Ureter (tissue), 1 donor: ENCODE results near the gene CDS2. TPM values are rescaled to one million over a fixed set of nuclear protein-coding genes. Genes with fewer than 3 reads are reported as not detected.

ENCODE experiments used
- DNase-seq: peaks from one replicate; pipeline ENCODE4 v3.0.0-alpha.2; 2020; ENCODE audit warnings: low spot score
- total RNA-seq: library from RNA; stranded (reverse); gene quantifications from one replicate; pipeline ENCODE4 v1.2.4, GENCODE V29; 2023
- donor health status: DM: yes; HTN: yes; CAD: no.

Gene CDS2
- total RNA-seq, 1 donor from 2014 or later: 58.1 TPM

- DNase-seq: no peak
These were observed 85.3 kb downstream of the CDS2 start for GRCh38 chr20:5211803-5212714.

GRCh38 chr20:5212907-5213487, 86.2 kb downstream of the CDS2 start:
- DNase-seq: no peak

GRCh38 chr20:5214826-5215225, 88.0 kb downstream of the CDS2 start:
- DNase-seq: no peak

GRCh38 chr20:5215672-5216304, 89.0 kb downstream of the CDS2 start:
- no peak for DNase-seq

- no peak for DNase-seq
These were observed 89.9 kb downstream of the CDS2 start for GRCh38 chr20:5216663-5217062.

- DNase-seq: no peak
These were observed 90.8 kb downstream of the CDS2 start for GRCh38 chr20:5217616-5218015.

GRCh38 chr20:5220321-5221060, 93.7 kb downstream of the CDS2 start:
- no peak for DNase-seq

- DNase-seq: no peak
These were observed 94.2 kb downstream of the CDS2 start for GRCh38 chr20:5221061-5221430.

GRCh38 chr20:5222919-5223634, 96.3 kb downstream of the CDS2 start:
- peak; percentile 61 for DNase-seq

- no peak for DNase-seq
These were observed 103.7 kb downstream of the CDS2 start for GRCh38 chr20:5230544-5230943.

GRCh38 chr20:5234158-5234557, 107.3 kb downstream of the CDS2 start:
- no peak for DNase-seq

- DNase-seq: no peak
These were observed 108.2 kb downstream of the CDS2 start for GRCh38 chr20:5234978-5235377.

Other genes starting within 250 kb of the CDS2 start
- gene SLC23A2, start 125.5 kb upstream of the CDS2 start, total RNA-seq: 58.8 TPM
- 125 TPM for gene TMEM230, start 13.9 kb upstream of the CDS2 start, total RNA-seq
- gene PCNA, start 7.0 kb upstream of the CDS2 start, total RNA-seq: 52.0 TPM
- not detected for gene PROKR2, start 189.9 kb downstream of the CDS2 start, total RNA-seq